Mucosa of stomach (tissue), 1 donor: ENCODE data around the gene HDAC2.
"Not testable (repeated sequence)": the region's sequence is repeated elsewhere in the genome, so short reads cannot be mapped to it uniquely, and the experiment has no call there.

Experiments
- H3K27me3 ChIP-seq: one replicate; pipeline ENCODE4 v1.7.0; 2013; ENCODE audit warnings: mild to moderate bottlenecking, low read length; ENCODE audit not compliant: control insufficient read depth, insufficient read depth
- H3K36me3 ChIP-seq: one replicate; pipeline ENCODE4 v1.7.0; 2013; ENCODE audit warnings: low read length; ENCODE audit not compliant: control insufficient read depth, insufficient read depth
- H3K4me1 ChIP-seq: one replicate; pipeline ENCODE4 v1.7.0; 2013; ENCODE audit warnings: mild to moderate bottlenecking, low read length; ENCODE audit not compliant: control insufficient read depth, insufficient read depth
- H3K4me3 ChIP-seq: one replicate; pipeline ENCODE4 v1.7.0; 2013; ENCODE audit warnings: low read length
- H3K9ac ChIP-seq: one replicate; pipeline ENCODE4 v1.7.0; 2013; ENCODE audit warnings: mild to moderate bottlenecking, low read length, moderate library complexity
- H3K9me3 ChIP-seq: one replicate; pipeline ENCODE4 v1.7.0; 2013; ENCODE audit warnings: mild to moderate bottlenecking, low read length, moderate library complexity; ENCODE audit not compliant: control insufficient read depth
- donor health status: Pancreatic carcinoma.

Gene HDAC2

GRCh38 chr6:113997116-113997515, 26.2 kb upstream of the HDAC2 start:
- H3K27me3 ChIP-seq = no peaks in the 10 kb centered on the region
- H3K36me3 ChIP-seq = no peaks in the 10 kb centered on the region
- no peak overlapping the region for H3K4me3 ChIP-seq
- H3K9ac ChIP-seq = no peak overlapping the region
- H3K9me3 ChIP-seq = no peaks in the 10 kb centered on the region
- peaks cover 6% of the 10 kb centered on the region for H3K4me1 ChIP-seq

DNA sequence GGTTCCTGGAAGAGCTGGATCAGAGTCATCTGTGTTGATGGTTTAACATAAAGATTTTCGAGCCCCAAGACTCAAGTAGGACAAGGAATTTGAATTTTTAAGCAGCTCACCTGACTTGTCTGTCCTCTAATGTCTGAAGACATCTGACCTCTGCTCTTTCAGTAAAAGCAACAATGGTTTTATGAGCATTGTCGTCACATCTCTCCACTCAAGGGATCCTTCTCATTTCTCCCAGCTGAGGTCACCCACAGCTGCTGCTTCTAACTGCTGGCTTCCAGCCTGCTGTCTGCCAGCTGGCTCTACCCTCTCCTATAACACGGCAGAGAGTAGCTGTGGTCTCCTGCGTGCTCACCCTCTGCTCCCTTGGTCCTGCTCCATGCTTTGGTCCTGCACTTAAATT, 24.7 kb upstream of the HDAC2 start:
- peaks cover 6% of the 10 kb centered on the region for H3K4me1 ChIP-seq
- no peaks in the 10 kb centered on the region for H3K9me3 ChIP-seq
- H3K4me3 ChIP-seq = no peak overlapping the region
- H3K36me3 ChIP-seq = no peaks in the 10 kb centered on the region
- no peak overlapping the region for H3K9ac ChIP-seq
- no peaks in the 10 kb centered on the region for H3K27me3 ChIP-seq

DNA sequence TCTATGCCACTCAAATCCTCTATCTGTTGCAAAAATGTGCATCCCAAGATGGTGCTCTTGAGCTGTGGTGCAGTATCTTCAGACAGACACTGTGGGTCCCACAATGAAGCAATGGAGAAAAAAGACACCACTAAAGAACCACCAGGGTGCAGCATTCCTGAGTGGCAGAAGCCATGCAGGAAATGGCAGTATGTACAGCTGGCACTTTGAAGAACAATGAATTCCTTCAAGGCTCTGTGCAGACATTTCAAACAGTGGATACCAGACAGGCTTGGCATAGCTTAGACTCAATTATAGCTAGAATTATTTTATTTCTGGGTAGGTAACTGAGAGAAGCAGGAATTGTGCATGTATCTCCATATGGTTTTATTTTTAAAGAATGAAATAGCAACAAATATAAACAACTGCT, 24.0 kb upstream of the HDAC2 start:
- Histone ChIP-seq H3K4me3 (no peak overlapping the region), H3K9ac (no peak overlapping the region), H3K9me3 (no peaks in the 10 kb centered on the region), H3K27me3 (no peaks in the 10 kb centered on the region), H3K36me3 (no peaks in the 10 kb centered on the region), H3K4me1 (peaks cover 6% of the 10 kb centered on the region)

GRCh38 chr6:113989675-113990074, 18.7 kb upstream of the HDAC2 start:
- H3K9ac ChIP-seq = no peak overlapping the region
- no peaks in the 10 kb centered on the region for H3K27me3 ChIP-seq
- no peaks in the 10 kb centered on the region for H3K4me1 ChIP-seq

GRCh38 chr6:113982675-113983074, 11.7 kb upstream of the HDAC2 start:
- not testable (repeated sequence) for H3K4me1 ChIP-seq, H3K27me3 ChIP-seq, H3K9me3 ChIP-seq, H3K9ac ChIP-seq, H3K36me3 ChIP-seq, H3K4me3 ChIP-seq

More at GRCh38 chr6:113989675-113990074, 18.7 kb upstream of the HDAC2 start:
- Histone ChIP-seq H3K36me3 (no peaks in the 10 kb centered on the region), H3K4me3 (no peak overlapping the region), H3K9me3 (no peaks in the 10 kb centered on the region)

- no peaks in the 10 kb centered on the region for H3K4me1 ChIP-seq
- H3K4me3 ChIP-seq = no peak overlapping the region
- no peaks in the 10 kb centered on the region for H3K36me3 ChIP-seq
- no peaks in the 10 kb centered on the region for H3K9me3 ChIP-seq
- H3K27me3 ChIP-seq = no peaks in the 10 kb centered on the region
- no peak overlapping the region for H3K9ac ChIP-seq
Observed at GRCh38 chr6:113982055-113982550, 11.2 kb upstream of the HDAC2 start.

DNA sequence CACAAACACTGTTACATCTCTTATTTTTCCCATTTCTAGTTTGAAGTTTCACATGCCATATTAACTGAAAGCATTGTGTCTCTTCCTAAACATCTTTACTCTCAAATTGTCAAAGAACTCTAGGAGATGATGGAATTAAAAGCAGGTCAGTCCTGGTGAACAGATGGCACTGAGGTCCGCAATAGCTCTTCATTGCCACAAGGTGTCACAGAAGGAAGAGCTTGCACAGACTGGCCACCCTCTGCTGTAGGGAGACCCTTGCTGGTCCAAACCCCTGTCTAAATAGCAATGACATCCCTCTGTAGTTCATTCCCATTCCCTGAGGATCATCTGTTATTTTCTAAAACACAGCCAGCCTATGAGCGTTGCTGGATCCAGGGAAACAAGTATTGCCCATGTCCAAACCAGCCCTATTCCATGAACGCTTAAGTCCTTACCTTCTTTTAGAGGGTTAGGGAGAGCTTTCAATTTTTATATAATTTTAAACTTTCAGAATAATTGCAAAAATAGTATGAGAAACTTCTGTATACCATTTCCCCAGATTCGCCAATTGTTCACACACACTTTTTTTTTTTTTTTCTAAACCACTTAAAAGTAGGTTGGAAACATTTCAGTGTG, 10.1 kb upstream of the HDAC2 start:
- Histone ChIP-seq H3K4me1 (no peaks in the 10 kb centered on the region), H3K9ac (no peak overlapping the region), H3K27me3 (no peaks in the 10 kb centered on the region), H3K9me3 (no peaks in the 10 kb centered on the region), H3K36me3 (no peaks in the 10 kb centered on the region), H3K4me3 (no peak overlapping the region)

DNA sequence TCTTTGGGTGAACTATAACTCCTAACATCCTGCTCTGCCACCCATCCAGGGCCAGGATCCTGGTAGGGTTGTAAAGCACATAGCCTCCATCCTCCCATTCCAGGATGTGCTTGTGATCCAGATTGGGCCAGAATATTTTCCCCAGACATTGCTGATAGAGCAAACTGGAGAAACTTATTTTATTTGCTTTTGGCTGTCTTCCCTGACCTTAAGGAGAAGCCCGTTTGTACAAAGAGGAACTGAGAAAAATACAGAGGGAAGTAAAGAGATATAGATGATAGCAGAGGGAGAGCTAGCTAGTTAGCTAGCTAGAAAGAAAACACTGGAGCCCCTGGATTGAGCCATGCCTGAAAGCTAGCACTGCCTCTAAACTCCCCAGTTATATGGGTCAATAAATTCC, 9.0 kb upstream of the HDAC2 start:
- no peaks in the 10 kb centered on the region for H3K4me1 ChIP-seq
- H3K9ac ChIP-seq = no peak overlapping the region
- H3K36me3 ChIP-seq = no peaks in the 10 kb centered on the region
- no peaks in the 10 kb centered on the region for H3K9me3 ChIP-seq
- no peaks in the 10 kb centered on the region for H3K27me3 ChIP-seq
- no peak overlapping the region for H3K4me3 ChIP-seq

DNA sequence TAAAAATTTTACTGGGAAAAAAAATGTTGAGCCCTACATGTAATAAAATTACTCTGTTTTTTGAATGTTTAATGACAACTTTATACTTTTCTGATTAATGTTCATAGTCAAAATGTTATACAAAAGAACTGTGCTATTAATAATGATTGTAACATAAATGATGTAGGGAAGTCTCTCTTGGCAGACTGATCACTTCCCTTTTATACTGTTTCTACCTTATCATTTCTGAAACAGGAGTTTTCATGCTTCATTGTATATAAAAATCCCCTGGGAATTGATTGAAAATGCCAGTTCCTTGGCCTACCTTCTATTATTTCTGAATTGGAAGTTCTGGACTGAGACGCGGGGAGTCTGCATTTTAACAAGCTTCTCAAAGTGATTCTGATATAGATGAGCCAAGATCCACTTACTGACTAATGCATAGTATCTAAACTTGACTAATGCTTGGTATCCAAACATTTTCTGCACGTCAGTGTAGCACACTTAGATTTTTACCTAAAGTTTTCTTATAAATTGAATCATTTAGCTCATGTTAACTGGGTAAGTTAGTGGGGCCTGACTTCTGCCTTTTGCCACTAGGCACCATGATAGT, 7.2 kb upstream of the HDAC2 start:
- H3K4me3 ChIP-seq = no peak overlapping the region
- no peaks in the 10 kb centered on the region for H3K36me3 ChIP-seq
- no peaks in the 10 kb centered on the region for H3K4me1 ChIP-seq
- no peak overlapping the region for H3K9ac ChIP-seq
- H3K9me3 ChIP-seq = no peaks in the 10 kb centered on the region
- H3K27me3 ChIP-seq = no peaks in the 10 kb centered on the region

DNA sequence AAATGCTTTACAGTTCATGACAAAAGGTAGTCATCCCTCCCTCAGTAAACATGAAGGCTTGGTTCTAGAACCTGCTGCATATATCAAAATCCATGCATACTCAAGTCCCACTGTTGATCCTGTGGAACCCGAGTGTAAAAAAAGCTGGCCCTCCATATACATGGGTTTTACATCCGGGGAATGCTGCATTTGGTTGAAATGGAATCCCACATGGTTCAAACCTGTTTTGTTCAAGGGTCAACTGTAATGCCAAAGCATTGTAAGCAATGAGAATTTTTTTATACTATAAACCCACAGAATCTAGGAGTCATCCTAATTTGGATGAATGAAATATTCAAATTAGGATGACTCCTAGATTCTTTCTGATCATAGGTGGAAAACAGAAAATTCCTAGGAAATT, 5.9 kb upstream of the HDAC2 start:
- Histone ChIP-seq H3K4me3 (no peak overlapping the region), H3K36me3 (no peaks in the 10 kb centered on the region), H3K4me1 (peaks cover 3% of the 10 kb centered on the region), H3K9ac (no peak overlapping the region), H3K9me3 (no peaks in the 10 kb centered on the region), H3K27me3 (no peaks in the 10 kb centered on the region)

- Histone ChIP-seq H3K9ac (peak overlapping the region; percentile 70), H3K27me3 (no peaks in the 10 kb centered on the region), H3K9me3 (no peaks in the 10 kb centered on the region), H3K4me3 (no peak overlapping the region), H3K4me1 (peaks cover 14% of the 10 kb centered on the region), H3K36me3 (no peaks in the 10 kb centered on the region)
Observed at GRCh38 chr6:113971741-113972140, 793 bp upstream of the HDAC2 start.

DNA sequence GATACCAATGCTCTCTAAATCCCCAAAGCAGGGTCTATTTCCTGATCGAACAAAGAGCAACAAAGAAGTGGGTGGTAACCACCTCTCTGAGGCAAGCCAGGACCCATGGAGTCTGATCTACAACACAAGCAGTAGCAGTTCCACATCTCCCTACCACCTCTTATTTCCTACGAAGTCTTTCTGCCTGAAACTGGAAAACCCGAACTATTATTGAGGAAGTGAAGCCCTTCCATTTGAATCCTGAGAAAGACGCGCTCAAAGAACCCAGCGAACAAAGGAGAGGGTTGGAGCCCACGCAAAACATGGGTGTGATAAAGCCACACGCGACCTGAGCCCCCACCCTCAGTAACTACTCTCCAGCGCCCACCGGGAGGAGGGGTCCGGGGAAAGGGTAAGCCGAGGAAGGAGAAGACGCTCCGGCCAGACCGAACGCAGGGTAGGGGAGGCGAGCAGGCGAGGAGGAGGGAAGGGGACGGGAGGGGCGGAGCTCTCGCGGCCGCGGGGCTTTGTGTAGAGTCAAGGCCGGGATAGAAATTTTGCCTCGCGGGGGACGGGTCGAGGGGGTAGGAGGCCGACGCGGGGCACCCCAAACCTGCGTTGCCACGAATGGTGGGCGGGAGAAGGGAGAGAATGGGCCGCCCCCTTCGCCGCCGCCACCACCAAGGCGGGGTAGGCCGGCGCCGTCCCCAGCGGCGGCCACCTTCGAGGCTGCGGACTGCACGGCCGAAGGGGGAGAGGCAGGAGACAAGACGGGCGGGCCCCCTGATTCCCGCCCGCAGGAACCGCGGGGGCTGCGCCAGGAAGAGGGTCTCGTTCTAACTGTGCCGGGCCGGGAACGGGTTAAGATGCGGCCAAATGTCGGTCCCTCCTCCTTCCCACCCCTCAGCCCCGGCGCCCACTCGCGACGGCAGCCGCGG, 802 bp downstream of the HDAC2 start:
- H3K4me1 ChIP-seq = peaks cover 14% of the 10 kb centered on the region
- H3K4me3 ChIP-seq = peak overlapping the region; percentile 26
- no peaks in the 10 kb centered on the region for H3K27me3 ChIP-seq
- no peaks in the 10 kb centered on the region for H3K36me3 ChIP-seq
- no peaks in the 10 kb centered on the region for H3K9me3 ChIP-seq
- H3K9ac ChIP-seq = peak overlapping the region; percentile 70
